Left cardiac atrium (tissue), 4 donors: ENCODE measurements around the gene ARHGAP44. TPM values are rescaled to one million over a fixed set of nuclear protein-coding genes. Genes with fewer than 3 reads are reported as not detected.
"Not testable (repeated sequence)": the region's sequence is repeated elsewhere in the genome, so short reads cannot be mapped to it uniquely, and the experiment has no call there.

Source experiments
- ATAC-seq, 2 donors: fragments of 200-7000 bp; cut with Tn5 transposase; one replicate each; pipeline ENCODE4 v1.9.1; 2020; ENCODE audit warnings: mild to moderate bottlenecking in 2 of 2, moderate library complexity in 2 of 2
- DNase-seq: peaks from one replicate; pipeline ENCODE4 v3.0.0-alpha.2; 2020
- intact Hi-C, 2 donors: fragments of 100-400 bp; cut with DNase I; formaldehyde crosslinking; loops; one replicate each; pipeline versions ENCODE4 v1.14.1 to v1.15.1; 2022 to 2023
- total RNA-seq, 2 donors: library from RNA; stranded (reverse); fragmentation: NEBNext Ultra II Directional; extraction: Animal tissue kit (Norgen Biotek cat#: 25700); gene quantifications; one replicate each; pipeline ENCODE4 v1.2.1, GENCODE V29; 2021
- donor health status: DM: no; HTN: yes; CAD: no.
- donor health status: DM: no; HTN: yes; CAD: no; lungs with severe emphysema.
- donor health status: DM: yes; HTN: yes; CAD: no.
- donor health status: Dilated cardiomyopathy.

The ARHGAP44 gene
- total RNA-seq, 2 donors from 2014 or later: 7.7 to 10.8 TPM

GRCh38 chr17:12978787-12979186, 189.5 kb downstream of the ARHGAP44 start:
- DNase-seq, ATAC-seq, intact Hi-C loops: not testable (repeated sequence)

GRCh38 chr17:12979246-12979645, 189.9 kb downstream of the ARHGAP44 start:
- intact Hi-C loops: no loop called here
- ATAC-seq: no peak
- no peak for DNase-seq

GRCh38 chr17:12979826-12980500, 190.7 kb downstream of the ARHGAP44 start:
- ATAC-seq: no peak
- intact Hi-C loops: loop anchor here in 1 of 2 donors (10.0 kb wide), 1 partner anchor 215 kb away; no protein-coding TSS in a partner anchor
- no peak for DNase-seq

- DNase-seq: no peak
- ATAC-seq: no peak
- intact Hi-C loops: loop anchor here in 1 of 2 donors (10.0 kb wide), 1 partner anchor 217 kb away; no protein-coding TSS in a partner anchor
These were observed 192.9 kb downstream of the ARHGAP44 start for GRCh38 chr17:12982224-12982623.

- ATAC-seq (peak; percentile 51 to 90), DNase-seq (peak; percentile 80)
- intact Hi-C loops: loop anchor here in 1 of 2 donors (10.0 kb wide), 1 partner anchor 219 kb away; no protein-coding TSS in a partner anchor
These were observed 194.9 kb downstream of the ARHGAP44 start for GRCh38 chr17:12983991-12984884.

DNA sequence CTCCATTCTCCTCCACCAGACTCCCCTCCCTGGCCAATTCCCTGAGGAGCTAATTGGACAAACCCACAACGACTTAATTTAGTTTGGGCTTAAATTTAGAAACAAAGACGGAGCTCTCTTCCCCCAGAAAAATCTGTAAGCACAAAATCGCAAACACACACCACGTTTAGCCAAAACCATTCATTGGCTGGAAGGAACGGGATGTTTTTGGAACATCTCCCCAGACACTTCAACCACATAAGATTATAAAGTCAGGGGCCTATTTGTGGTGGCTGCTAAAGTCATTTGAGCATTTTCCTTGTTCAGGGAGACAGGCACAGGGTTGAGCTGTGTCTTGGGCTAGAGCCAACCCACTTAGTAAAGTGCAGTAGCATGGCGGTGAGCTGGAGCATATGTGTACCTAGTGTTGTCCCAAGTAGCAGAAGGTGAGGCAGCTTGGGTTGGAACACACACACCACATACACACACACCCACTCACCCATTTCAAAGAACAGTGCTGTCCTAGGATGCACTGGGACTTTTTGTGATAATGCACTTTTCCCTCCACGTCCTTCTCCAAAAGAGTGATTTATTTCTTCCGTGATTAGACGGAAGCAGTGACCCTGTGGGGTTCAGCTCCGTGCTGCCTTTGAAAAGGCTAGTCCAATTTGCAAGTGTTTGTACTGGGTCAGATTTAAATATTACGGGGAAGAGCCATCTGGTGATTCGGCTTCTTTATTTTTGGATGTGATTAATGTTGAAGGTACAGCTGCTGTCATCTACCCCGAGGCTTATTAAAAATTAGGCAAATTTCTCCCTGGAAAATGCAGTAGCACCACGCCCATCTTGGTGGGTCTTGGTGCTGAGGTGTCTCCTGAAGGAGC, 196.4 kb downstream of the ARHGAP44 start:
- intact Hi-C loops: loop anchor here in 1 of 2 donors (10.0 kb wide), 1 partner anchor 221 kb away; no protein-coding TSS in a partner anchor
- ATAC-seq: peak; percentile 50 to 67
- no peak for DNase-seq

- DNase-seq (no peak), ATAC-seq (no peak)
- intact Hi-C loops: loop anchor here in 1 of 2 donors (10.0 kb wide), 1 partner anchor 222 kb away; no protein-coding TSS in a partner anchor
These were observed 197.8 kb downstream of the ARHGAP44 start for GRCh38 chr17:12987120-12987519.

DNA sequence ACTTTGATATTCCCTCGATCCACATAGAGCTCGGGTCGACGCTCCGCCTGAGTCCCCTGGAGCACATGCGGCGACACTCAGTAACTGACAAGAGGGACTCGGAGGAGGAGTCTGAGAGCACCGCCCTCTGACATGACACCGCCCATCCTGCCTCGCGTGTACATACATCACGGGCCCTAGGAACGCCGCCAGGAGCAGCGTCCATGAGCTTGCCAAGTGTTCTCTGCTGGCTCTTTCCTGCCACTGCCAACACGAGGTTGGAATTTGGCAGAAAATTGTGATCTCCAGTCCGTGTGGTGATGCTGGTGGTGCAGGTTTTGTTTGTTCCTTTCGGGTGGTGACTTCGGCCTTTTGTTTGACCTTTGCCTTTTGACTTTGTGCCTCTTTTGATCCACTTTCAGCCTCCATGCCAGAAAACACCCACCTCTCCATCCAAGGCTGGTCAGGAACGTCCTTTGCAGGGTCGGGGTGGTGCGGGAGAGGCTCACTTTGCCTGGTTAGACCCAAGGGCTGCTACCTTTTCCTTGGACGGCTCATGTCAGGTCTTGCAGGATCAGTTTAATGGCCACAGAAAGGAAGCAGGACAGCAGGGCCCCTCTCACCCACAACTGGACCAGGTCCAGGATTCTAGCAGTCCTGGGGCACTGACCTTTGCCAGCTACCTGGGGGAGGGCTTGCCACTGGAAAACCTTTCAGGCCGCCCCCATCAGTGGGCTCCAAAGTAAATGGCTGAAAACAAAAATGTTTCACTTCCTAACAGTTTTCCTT, 200.9 kb downstream of the ARHGAP44 start:
- peak; percentile 73 for DNase-seq
- peak; percentile 68 to 77 for ATAC-seq
- intact Hi-C loops: loop anchor here in 1 of 2 donors (10.0 kb wide), 1 partner anchor 445 kb away; no protein-coding TSS in a partner anchor

GRCh38 chr17:12990926-12991325, 201.6 kb downstream of the ARHGAP44 start:
- ATAC-seq (no peak), DNase-seq (no peak)
- intact Hi-C loops: loop anchor here in 1 of 2 donors (10.0 kb wide), 1 partner anchor 446 kb away; no protein-coding TSS in a partner anchor

- ATAC-seq (no peak), DNase-seq (no peak)
- intact Hi-C loops: loop anchor here in 1 of 2 donors (10.0 kb wide), 1 partner anchor 448 kb away; no protein-coding TSS in a partner anchor
These were observed 203.4 kb downstream of the ARHGAP44 start for GRCh38 chr17:12992676-12993075.

- ATAC-seq (no peak), DNase-seq (no peak)
- intact Hi-C loops: loop anchor here in 1 of 2 donors (10.0 kb wide), 1 partner anchor 449 kb away; no protein-coding TSS in a partner anchor
These were observed 204.3 kb downstream of the ARHGAP44 start for GRCh38 chr17:12993631-12994030.

- DNase-seq (no peak), ATAC-seq (no peak)
- intact Hi-C loops: loop anchor here in 1 of 2 donors (10.0 kb wide), 1 partner anchor 450 kb away; no protein-coding TSS in a partner anchor
These were observed 205.2 kb downstream of the ARHGAP44 start for GRCh38 chr17:12994341-12995074.

GRCh38 chr17:12995106-12995895, 206.0 kb downstream of the ARHGAP44 start:
- no peak for DNase-seq
- intact Hi-C loops: loop anchor here in 1 of 2 donors (10.0 kb wide), 1 partner anchor 450 kb away; no protein-coding TSS in a partner anchor
- no peak for ATAC-seq

- ATAC-seq (no peak), DNase-seq (no peak)
- intact Hi-C loops: loop anchor here in 1 of 2 donors (10.0 kb wide), 1 partner anchor 451 kb away; no protein-coding TSS in a partner anchor
These were observed 206.6 kb downstream of the ARHGAP44 start for GRCh38 chr17:12995896-12996295.

GRCh38 chr17:12996357-12996756, 207.1 kb downstream of the ARHGAP44 start:
- DNase-seq: no peak
- no peak for ATAC-seq
- intact Hi-C loops: loop anchor here in 1 of 2 donors (10.0 kb wide), 1 partner anchor 452 kb away; no protein-coding TSS in a partner anchor

DNA sequence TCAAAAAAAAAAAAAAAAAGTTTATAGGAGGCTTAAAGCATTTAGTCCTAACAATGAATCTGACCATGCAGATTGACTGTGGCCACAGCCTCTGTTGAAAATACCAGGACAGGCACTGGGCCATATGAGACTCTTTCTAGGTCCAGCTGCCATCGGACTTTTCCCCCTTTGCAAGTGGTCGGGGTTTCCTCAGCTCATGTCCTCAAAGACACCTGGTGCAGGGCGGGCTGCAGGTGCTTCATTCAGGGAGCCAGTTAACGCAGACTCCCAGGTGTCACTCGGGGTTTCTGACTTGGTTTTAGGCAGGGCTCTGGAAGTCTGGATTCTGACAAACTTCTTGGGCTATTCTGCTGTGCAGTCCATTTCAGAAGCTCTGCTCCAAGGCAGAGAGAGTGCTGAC, 207.6 kb downstream of the ARHGAP44 start:
- DNase-seq: no peak
- no peak for ATAC-seq
- intact Hi-C loops: loop anchor here in 1 of 2 donors (10.0 kb wide), 1 partner anchor 452 kb away; no protein-coding TSS in a partner anchor
